SK-N-SH (cell line): ENCODE measurements around the gene LGALS14.

ENCODE experiments used
- EP300 ChIP-seq, 2 experiments: IDR thresholded peaks; 2 replicates each; pipeline versions ENCODE4 v1.4.0 to v1.6.1; 2012; ENCODE audit warnings: borderline replicate concordance in 1 of 2, low read depth in 1 of 2, low read length in 1 of 2
- FOXM1 ChIP-seq: IDR thresholded peaks from 2 replicates; pipeline ENCODE4 v1.4.0; 2012; ENCODE audit warnings: low read depth, mild to moderate bottlenecking
- GABPA ChIP-seq: IDR thresholded peaks from 2 replicates; pipeline ENCODE4 v1.4.0; 2012; ENCODE audit warnings: low read depth, mild to moderate bottlenecking
- GATA2 ChIP-seq: sonication (generic); formaldehyde crosslinking; IDR thresholded peaks from 2 replicates; pipeline ENCODE4 v1.5.0; 2020; ENCODE audit warnings: mild to moderate bottlenecking, missing genetic modification reagents
- RAD21 ChIP-seq: IDR thresholded peaks from 2 replicates; pipeline ENCODE4 v1.6.1; 2012; ENCODE audit warnings: mild to moderate bottlenecking, low read length
- RFX5 ChIP-seq: IDR thresholded peaks from 2 replicates; pipeline ENCODE4 v1.6.1; 2012; ENCODE audit warnings: mild to moderate bottlenecking, improper control_type of control experiment, low read length
- SIN3A ChIP-seq: IDR thresholded peaks from 2 replicates; pipeline ENCODE4 v1.6.1; 2012; ENCODE audit warnings: low read depth, mild to moderate bottlenecking, low read length, moderate library complexity, borderline replicate concordance
- SMC3 ChIP-seq: IDR thresholded peaks from 2 replicates; pipeline ENCODE4 v1.6.1; 2012; ENCODE audit warnings: low read depth, low read length, improper control_type of control experiment
- TAF1 ChIP-seq: IDR thresholded peaks from 2 replicates; pipeline ENCODE4 v1.6.1; 2012; ENCODE audit warnings: low read depth, mild to moderate bottlenecking, low read length, moderate library complexity, borderline replicate concordance
- YY1 ChIP-seq: IDR thresholded peaks from 2 replicates; pipeline ENCODE4 v1.4.0; 2012; ENCODE audit warnings: low read depth, mild to moderate bottlenecking
- TF ChIP-seq, protein P1 (sequence below): fragments of 200-600 bp; sonication (generic); IDR thresholded peaks from 2 replicates; pipeline ENCODE4 v1.6.1; 2017; ENCODE audit warnings: antibody characterized with exemption, mild to moderate bottlenecking, moderate library complexity
- TF ChIP-seq, protein P2 (sequence below): IDR thresholded peaks from 2 replicates; pipeline ENCODE4 v1.4.0; 2012; ENCODE audit warnings: low read depth
- TF ChIP-seq, protein P3 (sequence below): IDR thresholded peaks from 2 replicates; pipeline ENCODE4 v1.6.1; 2012; ENCODE audit warnings: mild to moderate bottlenecking, low read depth, low read length, moderate library complexity

- TF ChIP-seq, protein P1, sequence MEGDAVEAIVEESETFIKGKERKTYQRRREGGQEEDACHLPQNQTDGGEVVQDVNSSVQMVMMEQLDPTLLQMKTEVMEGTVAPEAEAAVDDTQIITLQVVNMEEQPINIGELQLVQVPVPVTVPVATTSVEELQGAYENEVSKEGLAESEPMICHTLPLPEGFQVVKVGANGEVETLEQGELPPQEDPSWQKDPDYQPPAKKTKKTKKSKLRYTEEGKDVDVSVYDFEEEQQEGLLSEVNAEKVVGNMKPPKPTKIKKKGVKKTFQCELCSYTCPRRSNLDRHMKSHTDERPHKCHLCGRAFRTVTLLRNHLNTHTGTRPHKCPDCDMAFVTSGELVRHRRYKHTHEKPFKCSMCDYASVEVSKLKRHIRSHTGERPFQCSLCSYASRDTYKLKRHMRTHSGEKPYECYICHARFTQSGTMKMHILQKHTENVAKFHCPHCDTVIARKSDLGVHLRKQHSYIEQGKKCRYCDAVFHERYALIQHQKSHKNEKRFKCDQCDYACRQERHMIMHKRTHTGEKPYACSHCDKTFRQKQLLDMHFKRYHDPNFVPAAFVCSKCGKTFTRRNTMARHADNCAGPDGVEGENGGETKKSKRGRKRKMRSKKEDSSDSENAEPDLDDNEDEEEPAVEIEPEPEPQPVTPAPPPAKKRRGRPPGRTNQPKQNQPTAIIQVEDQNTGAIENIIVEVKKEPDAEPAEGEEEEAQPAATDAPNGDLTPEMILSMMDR, result no peak
- TF ChIP-seq, protein P2, sequence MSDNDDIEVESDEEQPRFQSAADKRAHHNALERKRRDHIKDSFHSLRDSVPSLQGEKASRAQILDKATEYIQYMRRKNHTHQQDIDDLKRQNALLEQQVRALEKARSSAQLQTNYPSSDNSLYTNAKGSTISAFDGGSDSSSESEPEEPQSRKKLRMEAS, result no peak
- TF ChIP-seq SMC3, result no peak
- TF ChIP-seq, protein P3, sequence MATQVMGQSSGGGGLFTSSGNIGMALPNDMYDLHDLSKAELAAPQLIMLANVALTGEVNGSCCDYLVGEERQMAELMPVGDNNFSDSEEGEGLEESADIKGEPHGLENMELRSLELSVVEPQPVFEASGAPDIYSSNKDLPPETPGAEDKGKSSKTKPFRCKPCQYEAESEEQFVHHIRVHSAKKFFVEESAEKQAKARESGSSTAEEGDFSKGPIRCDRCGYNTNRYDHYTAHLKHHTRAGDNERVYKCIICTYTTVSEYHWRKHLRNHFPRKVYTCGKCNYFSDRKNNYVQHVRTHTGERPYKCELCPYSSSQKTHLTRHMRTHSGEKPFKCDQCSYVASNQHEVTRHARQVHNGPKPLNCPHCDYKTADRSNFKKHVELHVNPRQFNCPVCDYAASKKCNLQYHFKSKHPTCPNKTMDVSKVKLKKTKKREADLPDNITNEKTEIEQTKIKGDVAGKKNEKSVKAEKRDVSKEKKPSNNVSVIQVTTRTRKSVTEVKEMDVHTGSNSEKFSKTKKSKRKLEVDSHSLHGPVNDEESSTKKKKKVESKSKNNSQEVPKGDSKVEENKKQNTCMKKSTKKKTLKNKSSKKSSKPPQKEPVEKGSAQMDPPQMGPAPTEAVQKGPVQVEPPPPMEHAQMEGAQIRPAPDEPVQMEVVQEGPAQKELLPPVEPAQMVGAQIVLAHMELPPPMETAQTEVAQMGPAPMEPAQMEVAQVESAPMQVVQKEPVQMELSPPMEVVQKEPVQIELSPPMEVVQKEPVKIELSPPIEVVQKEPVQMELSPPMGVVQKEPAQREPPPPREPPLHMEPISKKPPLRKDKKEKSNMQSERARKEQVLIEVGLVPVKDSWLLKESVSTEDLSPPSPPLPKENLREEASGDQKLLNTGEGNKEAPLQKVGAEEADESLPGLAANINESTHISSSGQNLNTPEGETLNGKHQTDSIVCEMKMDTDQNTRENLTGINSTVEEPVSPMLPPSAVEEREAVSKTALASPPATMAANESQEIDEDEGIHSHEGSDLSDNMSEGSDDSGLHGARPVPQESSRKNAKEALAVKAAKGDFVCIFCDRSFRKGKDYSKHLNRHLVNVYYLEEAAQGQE, result no peak
- TF ChIP-seq TAF1, result no peak
- no peak for TF ChIP-seq GABPA
- no peak for TF ChIP-seq EP300 (IDR thresholded peaks at IDR 0.05; ENCODE audit: borderline replicate concordance in 1 of 2, low read depth in 1 of 2, low read length in 1 of 2)
- TF ChIP-seq GATA2 (CRISPR knock-in tag), result no peak
- TF ChIP-seq SIN3A, result no peak
- TF ChIP-seq YY1, result no peak
- no peak for TF ChIP-seq RFX5
- TF ChIP-seq RAD21, result no peak
- no peak for TF ChIP-seq FOXM1
Observed at GRCh38 chr19:39745643-39746042, 41.4 kb downstream of the LGALS14 start.
